ENCODE results near the gene RASGEF1B. TPM values are rescaled to one million over a fixed set of nuclear protein-coding genes. Genes with fewer than 3 reads are reported as not detected.

The RASGEF1B gene
- total and polyA plus RNA-seq, 8 donors, result 5.4 to 56.8 (median 9.4) TPM

DNA sequence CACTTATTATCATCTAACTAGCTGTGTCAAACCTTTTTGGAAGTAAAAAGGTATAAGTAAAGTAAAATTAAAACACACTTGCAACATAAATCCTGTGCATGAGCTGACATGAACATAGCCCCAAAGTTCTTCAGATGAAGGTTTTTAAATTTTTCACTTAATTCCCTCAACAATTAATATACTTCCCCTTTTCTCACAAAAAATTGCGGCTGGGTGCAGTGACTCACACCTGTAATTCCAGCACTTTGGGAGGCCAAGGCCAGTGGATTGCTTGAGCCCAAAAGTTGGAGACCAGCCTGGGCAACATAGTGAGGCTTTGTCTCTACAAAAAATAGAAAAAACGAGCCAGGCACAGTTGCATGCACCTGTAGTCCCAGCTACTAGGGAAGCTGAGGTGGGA is 16.8 kb downstream of the RASGEF1B start:
- H3K9me3 ChIP-seq, result no peaks in the 10 kb centered on the region
- 74 to 88% (median 84%) methylated on average over 2 of the region's 2 CpGs for WGBS, 5 donors
- peaks cover 0 to 22% (median 0%) of the 10 kb centered on the region in 4 donors for H3K4me1 ChIP-seq
- intact Hi-C loops (cut with DNase I; ENCODE audit: low total_unique reads), result no loop called here
- TF ChIP-seq POLR2A (IDR thresholded peaks at IDR 0.05), result no peak
- TF ChIP-seq POLR2AphosphoS5 (IDR thresholded peaks at IDR 0.05), result no peak
- TF ChIP-seq, protein P1, sequence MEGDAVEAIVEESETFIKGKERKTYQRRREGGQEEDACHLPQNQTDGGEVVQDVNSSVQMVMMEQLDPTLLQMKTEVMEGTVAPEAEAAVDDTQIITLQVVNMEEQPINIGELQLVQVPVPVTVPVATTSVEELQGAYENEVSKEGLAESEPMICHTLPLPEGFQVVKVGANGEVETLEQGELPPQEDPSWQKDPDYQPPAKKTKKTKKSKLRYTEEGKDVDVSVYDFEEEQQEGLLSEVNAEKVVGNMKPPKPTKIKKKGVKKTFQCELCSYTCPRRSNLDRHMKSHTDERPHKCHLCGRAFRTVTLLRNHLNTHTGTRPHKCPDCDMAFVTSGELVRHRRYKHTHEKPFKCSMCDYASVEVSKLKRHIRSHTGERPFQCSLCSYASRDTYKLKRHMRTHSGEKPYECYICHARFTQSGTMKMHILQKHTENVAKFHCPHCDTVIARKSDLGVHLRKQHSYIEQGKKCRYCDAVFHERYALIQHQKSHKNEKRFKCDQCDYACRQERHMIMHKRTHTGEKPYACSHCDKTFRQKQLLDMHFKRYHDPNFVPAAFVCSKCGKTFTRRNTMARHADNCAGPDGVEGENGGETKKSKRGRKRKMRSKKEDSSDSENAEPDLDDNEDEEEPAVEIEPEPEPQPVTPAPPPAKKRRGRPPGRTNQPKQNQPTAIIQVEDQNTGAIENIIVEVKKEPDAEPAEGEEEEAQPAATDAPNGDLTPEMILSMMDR (IDR thresholded peaks at IDR 0.05), result no peak
- TF ChIP-seq EP300 (IDR thresholded peaks at IDR 0.05), result no peak
- no peaks in the 10 kb centered on the region for H3K27me3 ChIP-seq
- DNase-seq, result no peak
- no peak overlapping the region for H3K27ac ChIP-seq
- no peak overlapping the region for H3K4me3 ChIP-seq
- peaks cover 28 to 91% (median 72%) of the 10 kb centered on the region in 4 donors for H3K36me3 ChIP-seq

DNA sequence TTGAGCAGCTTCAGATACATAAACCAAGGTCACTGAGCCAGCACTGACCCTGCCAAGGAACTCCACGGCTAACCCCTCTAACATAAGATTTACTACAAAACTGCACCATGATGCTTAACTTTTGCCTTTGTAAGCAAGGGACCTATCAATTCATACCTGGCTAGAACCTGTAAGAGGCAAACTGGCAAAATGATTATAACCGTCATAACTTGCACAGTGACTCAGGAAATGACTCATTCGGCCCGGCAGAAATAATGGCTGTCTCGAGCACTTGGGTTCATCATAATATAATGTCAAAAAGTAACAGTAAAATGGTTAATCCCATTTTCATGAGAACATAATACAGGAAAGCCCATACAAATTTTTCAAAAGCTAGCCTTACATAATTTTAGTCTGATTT is 17.2 kb downstream of the RASGEF1B start:
- 44 to 70% (median 62%) methylated on average over 5 of the region's 5 CpGs for WGBS, 5 donors
- intact Hi-C loops (cut with DNase I; ENCODE audit: low total_unique reads), result no loop called here
- Histone ChIP-seq H3K4me3 (no peak overlapping the region), H3K27ac (no peak overlapping the region), H3K36me3 (peaks cover 28 to 95% (median 75%) of the 10 kb centered on the region in 4 donors), H3K27me3 (no peaks in the 10 kb centered on the region), H3K4me1 (peaks cover 0 to 22% (median 0%) of the 10 kb centered on the region in 4 donors), H3K9me3 (no peaks in the 10 kb centered on the region)
- TF ChIP-seq, protein P1 (IDR thresholded peaks at IDR 0.05), result no peak
- TF ChIP-seq POLR2A (IDR thresholded peaks at IDR 0.05), result no peak
- TF ChIP-seq POLR2AphosphoS5 (IDR thresholded peaks at IDR 0.05), result no peak
- TF ChIP-seq EP300 (IDR thresholded peaks at IDR 0.05), result no peak
- DNase-seq, result no peak

DNA sequence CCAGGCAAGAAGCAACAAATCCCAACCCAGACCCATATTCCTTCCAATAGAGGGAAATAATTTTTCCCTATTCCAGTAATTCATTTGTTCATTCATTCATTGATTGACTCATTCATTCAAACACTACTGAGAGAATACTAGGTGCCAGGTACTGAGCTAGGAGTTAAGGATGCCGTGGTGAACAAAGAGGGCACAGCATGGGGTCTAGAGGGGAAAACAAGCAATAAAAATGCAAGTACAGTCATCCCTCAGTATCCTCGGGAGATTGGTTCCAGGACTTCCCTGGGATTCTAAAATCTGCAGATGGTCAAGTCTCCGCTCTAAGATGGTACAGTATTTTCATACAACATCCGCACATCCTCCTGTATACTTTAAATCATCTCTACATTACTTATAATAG is 18.7 kb downstream of the RASGEF1B start:
- no peak overlapping the region for H3K27ac ChIP-seq
- no peak for TF ChIP-seq POLR2AphosphoS5 (IDR thresholded peaks at IDR 0.05)
- TF ChIP-seq, protein P1 (IDR thresholded peaks at IDR 0.05), result no peak
- no peak for TF ChIP-seq EP300 (IDR thresholded peaks at IDR 0.05)
- no peak for TF ChIP-seq POLR2A (IDR thresholded peaks at IDR 0.05)
- no peak overlapping the region for H3K4me3 ChIP-seq
- no peak for DNase-seq
- no peaks in the 10 kb centered on the region for H3K27me3 ChIP-seq
- peaks cover 21 to 95% (median 74%) of the 10 kb centered on the region in 4 donors for H3K36me3 ChIP-seq
- H3K4me1 ChIP-seq, result peaks cover 0 to 22% (median 0%) of the 10 kb centered on the region in 4 donors
- H3K9me3 ChIP-seq, result no peaks in the 10 kb centered on the region
- 89 to 95% (median 94%) methylated on average over 4 of the region's 4 CpGs for WGBS, 5 donors
- intact Hi-C loops (cut with DNase I; ENCODE audit: low total_unique reads), result no loop called here

DNA sequence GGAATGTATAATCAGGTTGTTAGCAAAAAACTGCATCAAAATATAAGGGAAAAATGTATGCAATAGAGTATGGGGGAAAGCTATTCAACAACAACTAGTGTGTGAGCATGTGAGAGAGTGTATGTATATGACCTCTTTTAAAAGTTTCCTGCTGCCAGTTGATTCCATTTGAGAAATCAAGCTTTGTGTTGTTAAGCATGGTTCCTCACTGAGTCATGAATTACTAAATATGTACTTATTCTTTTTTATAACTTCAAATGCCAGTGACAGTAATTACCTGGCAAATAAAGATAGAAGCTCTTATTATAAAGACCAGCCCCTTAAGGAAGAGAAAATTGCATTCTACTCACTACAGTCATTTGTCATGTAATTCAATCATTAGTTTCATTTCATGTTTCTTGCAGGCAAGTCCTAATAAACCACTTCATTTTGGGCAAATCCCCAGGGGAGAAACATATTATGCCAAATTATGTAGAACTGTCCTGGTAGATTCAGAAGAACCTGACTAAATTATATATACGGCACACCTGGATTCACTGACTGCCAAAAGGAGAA is 19.2 kb downstream of the RASGEF1B start:
- intact Hi-C loops (cut with DNase I; ENCODE audit: low total_unique reads), result no loop called here
- H3K4me3 ChIP-seq, result no peak overlapping the region
- H3K27me3 ChIP-seq, result no peaks in the 10 kb centered on the region

More for the DNA sequence above, 19.2 kb downstream of the RASGEF1B start:
- no peak for DNase-seq
- H3K36me3 ChIP-seq, result peaks cover 24 to 96% (median 76%) of the 10 kb centered on the region in 4 donors
- peaks cover 0 to 22% (median 0%) of the 10 kb centered on the region in 4 donors for H3K4me1 ChIP-seq
- 92 to 100% (median 96%) methylated on average over 1 of the region's 1 CpG for WGBS, 5 donors
- no peak overlapping the region for H3K27ac ChIP-seq
- H3K9me3 ChIP-seq, result no peaks in the 10 kb centered on the region
- TF ChIP-seq POLR2A (IDR thresholded peaks at IDR 0.05), result no peak
- TF ChIP-seq, protein P1 (IDR thresholded peaks at IDR 0.05), result no peak
- TF ChIP-seq EP300 (IDR thresholded peaks at IDR 0.05), result no peak
- no peak for TF ChIP-seq POLR2AphosphoS5 (IDR thresholded peaks at IDR 0.05)
